Neural progenitor cell (in vitro differentiated cells): Measurements from ENCODE around the gene RTEL1. TPM values are rescaled to one million over a fixed set of nuclear protein-coding genes. Genes with fewer than 3 reads are reported as not detected.
"Not testable (repeated sequence)": the region's sequence is repeated elsewhere in the genome, so short reads cannot be mapped to it uniquely, and the experiment has no call there.

Experiments
- DNase-seq: peaks from one replicate; pipeline ENCODE4 v3.0.0-alpha.2; 2016; ENCODE audit warnings: low spot score
- H2AFZ ChIP-seq: fragments of 200-600 bp; sonication (generic); replicated peaks from 2 replicates; pipeline ENCODE4 v1.6.1; 2016; ENCODE audit warnings: antibody characterized with exemption
- H3F3A ChIP-seq: fragments of 200-600 bp; sonication (generic); 2 replicates; pipeline ENCODE4 v1.6.1; 2016; ENCODE audit warnings: antibody characterized with exemption, low read depth
- H3K27ac ChIP-seq: fragments of 200-600 bp; sonication (generic); 2 replicates; pipeline ENCODE4 v1.5.1; 2016; ENCODE audit warnings: mild to moderate bottlenecking
- H3K27me3 ChIP-seq: fragments of 200-600 bp; sonication (generic); 2 replicates; pipeline ENCODE4 v1.6.1; 2016; ENCODE audit warnings: mild to moderate bottlenecking, moderate library complexity
- H3K36me3 ChIP-seq: fragments of 200-600 bp; sonication (generic); 2 replicates; pipeline ENCODE4 v1.5.1; 2016
- H3K4me1 ChIP-seq: fragments of 200-600 bp; sonication (generic); 2 replicates; pipeline ENCODE4 v1.6.1; 2016; ENCODE audit warnings: mixed run types
- H3K4me2 ChIP-seq: fragments of 200-600 bp; sonication (generic); 2 replicates; pipeline ENCODE4 v1.6.1; 2016
- H3K4me3 ChIP-seq: fragments of 200-600 bp; sonication (generic); 2 replicates; pipeline ENCODE4 v1.5.1; 2016
- H3K79me2 ChIP-seq: fragments of 200-600 bp; sonication (generic); 2 replicates; pipeline ENCODE4 v1.6.1; 2016; ENCODE audit warnings: low read depth
- H3K9ac ChIP-seq: fragments of 200-600 bp; sonication (generic); 2 replicates; pipeline ENCODE4 v1.6.1; 2016
- H3K9me3 ChIP-seq: fragments of 200-600 bp; sonication (generic); 2 replicates; pipeline ENCODE4 v1.5.1; 2016; ENCODE audit warnings: low read depth
- H4K20me1 ChIP-seq: fragments of 200-600 bp; sonication (generic); 2 replicates; pipeline ENCODE4 v1.6.1; 2016; ENCODE audit warnings: low read depth
- H3K27ac Mint-ChIP-seq: 3 replicates; pipeline ENCODE4 v1.8.0; 2021; ENCODE audit warnings: mixed read lengths
- H3K27me3 Mint-ChIP-seq: 2 replicates; pipeline ENCODE4 v1.8.0; 2022; ENCODE audit warnings: low read depth, mild to moderate bottlenecking, inconsistent platforms, moderate library complexity, mixed read lengths; ENCODE audit not compliant: insufficient read depth
- H3K36me3 Mint-ChIP-seq: 3 replicates; pipeline ENCODE4 v1.8.0; 2021; ENCODE audit warnings: mixed read lengths
- H3K4me1 Mint-ChIP-seq: 3 replicates; pipeline ENCODE4 v1.8.0; 2021; ENCODE audit warnings: mixed read lengths
- H3K4me3 Mint-ChIP-seq: 3 replicates; pipeline ENCODE4 v1.8.0; 2021; ENCODE audit warnings: mild to moderate bottlenecking, moderate library complexity, mixed read lengths
- H3K9me3 Mint-ChIP-seq: 3 replicates; pipeline ENCODE4 v1.8.0; 2020; ENCODE audit warnings: mixed read lengths
- EZH2 ChIP-seq: fragments of 200-600 bp; sonication (generic); IDR thresholded peaks from 2 replicates; pipeline ENCODE4 v1.6.1; 2017; ENCODE audit warnings: antibody characterized with exemption, mild to moderate bottlenecking, moderate library complexity
- EZH2phosphoT487 ChIP-seq: fragments of 200-600 bp; sonication (generic); IDR thresholded peaks from 2 replicates; pipeline ENCODE4 v1.6.1; 2017; ENCODE audit warnings: antibody characterized with exemption
- total RNA-seq: library from RNA; depleted of rRNA; stranded (reverse); fragments of >200 nt; gene quantifications from 2 replicates; pipeline ENCODE4 v1.2.3, GENCODE V29; 2015; ENCODE audit warnings: low replicate concordance
- TF ChIP-seq, protein P1 (sequence below): fragments of 200-600 bp; sonication (generic); IDR thresholded peaks from 2 replicates; pipeline ENCODE4 v1.5.1; 2017; ENCODE audit warnings: antibody characterized with exemption, mild to moderate bottlenecking

RTEL1 gene
- total RNA-seq, 1 donor from 2014 or later, result 6.0 TPM

DNA sequence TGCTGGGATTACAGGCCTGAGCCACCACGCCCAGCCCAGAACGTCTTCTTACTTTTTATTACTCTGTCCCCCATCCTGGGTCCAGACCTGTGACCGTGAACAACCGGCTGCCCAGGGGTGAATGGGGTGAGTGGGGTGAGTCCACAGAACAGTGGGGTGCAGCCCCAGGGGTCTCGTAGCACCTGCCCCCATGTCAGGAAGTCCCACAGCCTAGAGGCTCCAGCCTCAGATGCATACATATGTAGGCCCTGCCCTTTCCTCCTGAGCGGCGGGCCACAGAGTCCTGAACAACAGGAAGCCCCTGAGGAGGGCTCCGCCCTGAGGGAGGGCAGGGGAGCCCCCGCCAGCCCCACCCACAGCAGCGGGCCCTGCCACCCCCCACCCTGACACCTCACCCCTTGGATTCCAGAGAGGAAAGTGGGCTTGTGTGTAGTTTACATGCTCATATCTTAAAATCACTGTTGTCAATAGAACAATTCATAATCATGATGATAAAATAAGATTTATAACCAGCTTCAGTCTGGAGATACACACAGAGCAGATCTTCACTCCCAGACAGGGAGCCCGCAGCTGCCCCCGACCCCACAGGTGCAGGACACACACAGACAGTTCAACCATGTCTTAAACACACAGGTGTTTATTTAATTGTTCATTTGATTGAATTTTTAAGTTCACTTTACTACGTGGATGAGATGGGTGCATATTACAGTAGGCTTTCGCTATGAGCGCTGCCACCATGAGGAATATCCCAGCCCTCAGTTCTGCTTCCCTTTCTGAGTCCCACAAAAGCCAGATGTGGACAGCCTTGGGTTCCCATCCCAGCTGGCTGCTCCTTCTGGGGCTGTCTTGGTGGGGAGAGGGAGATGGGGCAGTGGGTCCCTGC is 18.8 kb upstream of the RTEL1 start:
- H3K79me2 ChIP-seq, result no peaks in the 10 kb centered on the region
- H3K27ac Mint-ChIP-seq, result no peak overlapping the region
- no peak for DNase-seq
- H4K20me1 ChIP-seq, result peaks cover 2% of the 10 kb centered on the region
- no peaks in the 10 kb centered on the region for H3K9me3 Mint-ChIP-seq
- no peaks in the 10 kb centered on the region for H3K36me3 Mint-ChIP-seq
- H3K27ac ChIP-seq, result no peak overlapping the region
- TF ChIP-seq EZH2phosphoT487 (no peak), EZH2 (no peak)
- TF ChIP-seq, protein P1, sequence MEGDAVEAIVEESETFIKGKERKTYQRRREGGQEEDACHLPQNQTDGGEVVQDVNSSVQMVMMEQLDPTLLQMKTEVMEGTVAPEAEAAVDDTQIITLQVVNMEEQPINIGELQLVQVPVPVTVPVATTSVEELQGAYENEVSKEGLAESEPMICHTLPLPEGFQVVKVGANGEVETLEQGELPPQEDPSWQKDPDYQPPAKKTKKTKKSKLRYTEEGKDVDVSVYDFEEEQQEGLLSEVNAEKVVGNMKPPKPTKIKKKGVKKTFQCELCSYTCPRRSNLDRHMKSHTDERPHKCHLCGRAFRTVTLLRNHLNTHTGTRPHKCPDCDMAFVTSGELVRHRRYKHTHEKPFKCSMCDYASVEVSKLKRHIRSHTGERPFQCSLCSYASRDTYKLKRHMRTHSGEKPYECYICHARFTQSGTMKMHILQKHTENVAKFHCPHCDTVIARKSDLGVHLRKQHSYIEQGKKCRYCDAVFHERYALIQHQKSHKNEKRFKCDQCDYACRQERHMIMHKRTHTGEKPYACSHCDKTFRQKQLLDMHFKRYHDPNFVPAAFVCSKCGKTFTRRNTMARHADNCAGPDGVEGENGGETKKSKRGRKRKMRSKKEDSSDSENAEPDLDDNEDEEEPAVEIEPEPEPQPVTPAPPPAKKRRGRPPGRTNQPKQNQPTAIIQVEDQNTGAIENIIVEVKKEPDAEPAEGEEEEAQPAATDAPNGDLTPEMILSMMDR, result no peak
- no peak overlapping the region for H3K9ac ChIP-seq
- peaks cover 13% of the 10 kb centered on the region for H3K4me1 Mint-ChIP-seq
- H3K4me1 ChIP-seq, result peaks cover 11% of the 10 kb centered on the region
- peaks cover 7% of the 10 kb centered on the region for H3K27me3 Mint-ChIP-seq
- peaks cover 17% of the 10 kb centered on the region for H3K27me3 ChIP-seq
- H3K36me3 ChIP-seq, result no peaks in the 10 kb centered on the region
- no peak overlapping the region for H2AFZ ChIP-seq
- H3K4me2 ChIP-seq, result no peak overlapping the region
- peaks cover 19% of the 10 kb centered on the region for H3F3A ChIP-seq
- H3K4me3 Mint-ChIP-seq, result peak overlapping the region; percentile 73
- H3K9me3 ChIP-seq, result no peaks in the 10 kb centered on the region
- H3K4me3 ChIP-seq, result no peak overlapping the region

DNA sequence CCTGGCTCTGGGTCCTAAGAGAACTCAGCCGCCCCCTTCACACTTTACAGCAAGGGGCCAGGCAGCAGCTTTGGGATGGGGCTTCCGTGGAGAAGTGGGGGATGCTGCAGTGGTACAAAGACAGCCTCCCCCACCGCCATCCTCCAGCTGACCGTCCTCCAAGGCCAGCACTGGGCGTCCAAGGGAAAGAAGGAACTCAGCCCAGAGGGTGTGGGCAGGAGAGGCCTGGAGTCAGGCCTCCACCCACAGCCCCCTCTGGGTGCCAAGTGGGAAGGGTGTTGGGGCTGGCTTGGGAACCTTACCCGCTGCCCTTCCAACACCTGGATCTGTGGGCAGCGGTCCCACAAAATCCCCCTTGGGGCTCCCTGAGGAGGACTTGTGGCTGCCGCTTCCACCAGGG is 18.0 kb upstream of the RTEL1 start:
- H3F3A ChIP-seq, result peaks cover 19% of the 10 kb centered on the region
- H3K79me2 ChIP-seq, result no peaks in the 10 kb centered on the region
- H2AFZ ChIP-seq, result no peak overlapping the region
- Mint-ChIP-seq H3K27me3 (peaks cover 7% of the 10 kb centered on the region), H3K4me3 (no peak overlapping the region), H3K27ac (no peak overlapping the region), H3K36me3 (no peaks in the 10 kb centered on the region), H3K9me3 (no peaks in the 10 kb centered on the region), H3K4me1 (peaks cover 13% of the 10 kb centered on the region)
- no peak overlapping the region for H3K9ac ChIP-seq
- H3K27me3 ChIP-seq, result peaks cover 17% of the 10 kb centered on the region
- H3K4me1 ChIP-seq, result peaks cover 11% of the 10 kb centered on the region
- H3K4me2 ChIP-seq, result no peak overlapping the region
- H3K4me3 ChIP-seq, result no peak overlapping the region
- H3K9me3 ChIP-seq, result no peaks in the 10 kb centered on the region
- H3K27ac ChIP-seq, result no peak overlapping the region
- no peak for TF ChIP-seq EZH2phosphoT487
- TF ChIP-seq EZH2, result no peak
- TF ChIP-seq, protein P1, result no peak
- no peak for DNase-seq
- H4K20me1 ChIP-seq, result peaks cover 2% of the 10 kb centered on the region
- no peaks in the 10 kb centered on the region for H3K36me3 ChIP-seq

DNA sequence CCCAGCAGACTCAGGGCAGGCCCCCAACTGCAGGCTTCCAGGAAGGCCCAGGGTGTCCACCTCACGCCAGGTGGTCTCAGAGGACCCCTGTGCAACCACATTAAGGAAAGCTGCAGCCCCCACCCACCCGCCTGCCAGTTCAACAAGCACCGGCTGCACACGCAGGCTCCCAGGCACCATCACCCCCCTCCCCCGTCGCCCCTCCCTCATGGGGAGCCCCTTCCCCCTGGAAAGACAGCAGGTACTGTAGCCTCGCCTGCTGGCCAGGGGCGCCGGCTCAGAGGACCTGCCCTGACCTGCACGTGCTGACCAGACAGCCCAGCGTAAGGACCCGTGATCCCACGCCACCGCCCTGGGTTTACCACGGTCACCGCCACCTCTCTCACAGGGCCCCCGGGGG is 17.4 kb upstream of the RTEL1 start:
- H3K4me3 ChIP-seq, H3K27ac Mint-ChIP-seq, H4K20me1 ChIP-seq, H2AFZ ChIP-seq, H3K27me3 Mint-ChIP-seq, H3K4me3 Mint-ChIP-seq, H3K36me3 ChIP-seq, H3K27ac ChIP-seq, DNase-seq, H3K4me2 ChIP-seq, H3K9me3 Mint-ChIP-seq, H3K9me3 ChIP-seq, H3K9ac ChIP-seq, H3K36me3 Mint-ChIP-seq, H3K79me2 ChIP-seq: not testable (repeated sequence)
- Histone ChIP-seq H3K4me1 (peaks cover 11% of the 10 kb centered on the region), H3K27me3 (peaks cover 17% of the 10 kb centered on the region), H3F3A (peaks cover 19% of the 10 kb centered on the region)
- peaks cover 13% of the 10 kb centered on the region for H3K4me1 Mint-ChIP-seq

DNA sequence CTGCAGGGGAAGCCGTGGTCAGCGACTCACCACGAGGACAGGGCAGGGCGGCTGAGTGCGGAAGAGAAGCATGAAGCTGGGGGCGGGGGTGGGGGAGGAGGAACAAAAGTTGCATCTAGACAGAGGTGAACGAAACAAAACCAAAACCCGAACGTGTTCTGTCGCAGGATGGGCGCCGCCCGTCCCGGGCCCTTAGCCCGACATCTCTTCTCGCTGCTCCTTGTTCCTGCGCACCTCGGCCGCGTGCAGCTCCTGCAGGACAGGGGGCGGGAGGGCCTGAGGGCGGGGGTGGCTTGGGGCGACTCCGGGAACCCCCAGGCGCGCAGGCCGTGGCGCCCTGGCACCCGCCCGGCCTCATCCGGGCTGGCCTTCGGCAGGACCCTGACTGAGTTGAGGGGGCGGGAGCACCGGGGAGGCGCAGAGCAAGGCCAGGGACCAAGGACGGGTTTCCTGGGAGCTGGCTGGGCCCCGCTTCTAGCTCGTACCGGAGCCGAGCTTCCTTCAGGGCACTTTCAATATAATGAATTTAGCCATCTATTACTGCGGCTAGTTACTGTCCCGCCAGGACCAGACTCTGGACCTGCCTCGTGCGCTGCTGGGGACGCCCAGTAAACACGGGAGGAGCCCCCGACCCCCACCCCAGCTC is 16.8 kb upstream of the RTEL1 start:
- Histone ChIP-seq H3K79me2 (no peaks in the 10 kb centered on the region), H3K4me3 (peak overlapping the region; percentile 37), H3F3A (peaks cover 19% of the 10 kb centered on the region), H3K27ac (no peak overlapping the region), H3K36me3 (no peaks in the 10 kb centered on the region), H4K20me1 (peaks cover 2% of the 10 kb centered on the region), H2AFZ (no peak overlapping the region), H3K27me3 (peaks cover 17% of the 10 kb centered on the region), H3K4me2 (peak overlapping the region; percentile 78), H3K9me3 (no peaks in the 10 kb centered on the region), H3K9ac (no peak overlapping the region), H3K4me1 (peaks cover 11% of the 10 kb centered on the region)
- Mint-ChIP-seq H3K27me3 (peaks cover 7% of the 10 kb centered on the region), H3K9me3 (no peaks in the 10 kb centered on the region), H3K4me3 (no peak overlapping the region), H3K4me1 (peaks cover 15% of the 10 kb centered on the region), H3K36me3 (no peaks in the 10 kb centered on the region), H3K27ac (no peak overlapping the region)
- TF ChIP-seq, protein P1, result no peak
- DNase-seq, result no peak
